ENCODE measurements around the gene PRDX5. TPM values are rescaled to one million over a fixed set of nuclear protein-coding genes. Genes with fewer than 3 reads are reported as not detected.

Gene PRDX5
- 455 and 530 TPM in 2 replicates for total RNA-seq

DNA sequence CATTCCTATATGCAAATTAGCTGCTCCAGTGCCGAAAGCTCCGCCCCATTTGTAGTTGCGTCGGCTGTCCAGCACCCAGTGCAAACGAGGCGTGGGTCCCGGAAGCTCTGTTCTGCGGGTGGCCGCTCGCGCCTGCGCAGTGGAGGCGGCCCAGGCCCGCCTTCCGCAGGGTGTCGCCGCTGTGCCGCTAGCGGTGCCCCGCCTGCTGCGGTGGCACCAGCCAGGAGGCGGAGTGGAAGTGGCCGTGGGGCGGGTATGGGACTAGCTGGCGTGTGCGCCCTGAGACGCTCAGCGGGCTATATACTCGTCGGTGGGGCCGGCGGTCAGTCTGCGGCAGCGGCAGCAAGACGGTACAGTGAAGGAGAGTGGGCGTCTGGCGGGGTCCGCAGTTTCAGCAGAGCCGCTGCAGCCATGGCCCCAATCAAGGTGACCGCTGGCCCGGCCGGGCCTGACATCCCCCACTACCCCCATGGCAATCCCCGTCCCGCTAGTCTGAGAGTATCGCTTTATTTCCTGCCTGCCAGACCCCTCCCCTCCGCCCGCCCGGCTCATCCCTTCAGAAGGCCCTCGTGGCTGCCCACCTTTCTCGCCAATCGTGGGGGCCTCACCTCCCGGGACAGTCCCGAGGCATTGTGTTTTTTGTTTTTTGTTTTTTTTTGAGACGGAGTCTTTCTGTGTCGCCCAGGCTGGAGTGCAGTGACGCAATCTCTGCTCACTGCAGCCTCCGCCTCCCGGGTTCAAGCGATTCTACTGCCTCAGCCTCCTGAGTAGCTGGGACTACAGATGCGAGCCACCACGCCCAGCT lies at the start of gene PRDX5:
Gene PRDX5, plus strand, starts transcription at position 161 of the 805 bp plus-strand sequence. Its CDS starts 95 bp downstream, at position 256.

DNA sequence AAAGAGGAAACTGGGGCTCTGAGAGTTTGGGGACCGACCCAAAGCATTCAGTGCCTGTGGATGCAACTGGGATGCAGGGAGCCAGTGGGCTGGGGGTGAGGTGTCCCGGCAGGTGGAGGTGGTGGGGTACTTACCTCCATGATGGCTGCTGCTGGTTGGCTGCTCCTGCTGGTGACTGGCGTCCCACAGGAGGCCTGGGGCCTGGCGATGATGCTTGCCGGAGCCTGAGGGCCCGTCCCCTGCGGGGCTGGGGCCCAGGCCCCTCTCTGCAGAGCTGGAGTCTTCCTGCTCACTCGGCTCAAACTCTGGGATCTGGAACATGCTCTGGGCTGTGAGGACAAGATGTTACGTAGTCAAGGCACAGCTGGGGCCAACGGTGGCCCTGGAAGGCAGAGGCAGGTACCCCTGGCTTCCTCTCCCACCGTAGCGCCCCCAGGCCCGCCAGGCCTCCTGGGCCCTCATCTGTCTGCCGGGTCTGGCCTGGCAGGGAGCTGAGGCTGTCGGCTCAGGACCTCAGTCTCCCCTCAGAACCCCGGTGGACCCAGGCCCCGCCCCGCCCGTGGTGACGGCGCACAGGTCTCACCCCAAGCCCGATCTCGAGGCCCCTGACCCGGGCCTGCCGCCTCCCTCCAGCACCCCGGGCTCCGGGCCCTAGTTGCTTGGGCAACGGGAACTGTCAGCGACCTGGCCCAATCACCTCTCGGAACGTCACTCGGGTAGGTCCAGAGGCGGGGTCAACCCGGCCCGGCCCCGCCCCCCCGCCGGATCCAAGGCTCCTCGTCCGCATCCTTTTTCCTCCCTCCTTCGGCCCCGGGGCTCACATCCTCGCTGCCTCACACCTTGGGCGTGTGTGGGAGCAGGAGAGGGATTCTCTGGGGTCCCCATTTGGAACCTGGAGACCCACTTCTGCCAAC lies 33.6 kb upstream of the PRDX5 start, which contains the start of gene BAD:
Gene BAD, minus strand, starts transcription at position 618 of the 914 bp plus-strand sequence. Its CDS starts 297 bp downstream, at position 321.

DNA sequence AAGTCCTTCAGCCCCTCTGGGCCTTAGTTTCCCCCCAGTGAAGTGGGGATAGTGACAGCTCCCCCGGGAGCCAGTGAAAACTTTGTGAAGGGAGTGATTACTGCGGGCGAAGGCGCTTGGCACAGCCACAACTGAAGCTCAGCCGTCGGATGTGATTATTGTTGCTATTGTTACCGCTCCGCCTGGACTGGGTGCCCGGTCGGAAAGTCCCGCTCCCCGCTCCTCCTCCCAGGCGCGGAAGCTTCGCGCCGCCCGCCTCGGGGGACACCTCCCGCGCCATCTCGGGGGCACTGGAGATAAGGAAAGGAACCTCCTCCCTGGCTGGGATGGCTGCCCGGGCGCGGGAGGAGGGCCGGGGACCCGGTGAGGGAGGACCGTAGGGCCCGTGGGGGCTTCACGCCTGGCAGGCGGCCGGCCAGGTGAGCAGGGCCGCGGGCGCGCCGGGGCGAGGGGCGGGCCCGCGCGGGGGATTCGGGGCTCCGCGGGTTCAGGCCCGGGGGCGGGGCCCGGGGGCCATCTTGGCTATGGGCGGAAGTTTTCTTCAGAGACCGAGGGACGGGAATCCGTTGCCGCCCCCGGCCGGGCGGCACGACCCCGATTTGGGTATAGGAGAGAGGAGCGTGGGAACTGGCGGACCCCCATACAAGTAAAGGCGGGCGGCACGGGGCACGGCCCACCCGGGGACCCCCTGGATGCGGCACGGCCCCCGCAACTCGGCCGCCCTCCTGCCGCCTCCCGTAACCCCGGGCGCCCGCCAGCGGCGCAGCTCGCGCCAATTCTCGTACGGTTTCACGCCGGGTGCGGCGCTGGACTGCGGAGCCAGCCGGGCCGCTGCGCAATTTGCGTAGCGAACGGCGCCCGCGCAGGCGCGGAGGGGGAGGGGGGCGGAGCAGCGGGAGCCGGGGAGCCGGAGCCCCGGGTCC lies 32.7 kb upstream of the PRDX5 start, which contains the start of gene GPR137:
Gene GPR137, plus strand, starts transcription at position 887 of the 923 bp plus-strand sequence. CDS start 677 bp downstream, outside the sequence.

DNA sequence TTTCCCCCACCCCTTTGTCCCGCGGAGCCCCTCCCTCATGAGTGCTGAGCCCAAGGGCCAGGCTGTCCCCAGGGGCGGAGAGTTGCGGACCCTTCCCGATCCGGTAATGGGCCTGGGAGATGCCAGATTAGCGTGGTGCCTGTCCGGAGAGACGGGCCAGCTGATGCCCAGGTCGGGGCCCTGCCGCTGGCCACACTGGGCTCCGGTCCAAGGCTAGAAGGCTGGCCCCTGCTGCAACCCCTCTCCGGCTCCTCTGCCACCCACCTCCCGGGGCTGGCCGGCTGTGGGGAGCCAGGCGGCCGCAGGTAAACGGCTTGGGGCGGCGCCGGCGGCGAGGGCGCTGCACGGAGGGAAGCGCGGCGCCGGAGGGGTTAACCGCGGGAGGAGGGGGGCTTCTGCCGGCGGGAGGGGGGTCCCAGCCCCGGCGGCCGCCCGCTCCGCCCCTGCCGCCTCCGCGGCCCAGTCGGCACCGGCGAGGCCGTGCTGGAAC lies 26.6 kb upstream of the PRDX5 start, which contains the start of gene KCNK4:
Gene KCNK4, plus strand, starts transcription at position 41 of the 490 bp plus-strand sequence. CDS start 1,717 bp downstream, outside the sequence.

DNA sequence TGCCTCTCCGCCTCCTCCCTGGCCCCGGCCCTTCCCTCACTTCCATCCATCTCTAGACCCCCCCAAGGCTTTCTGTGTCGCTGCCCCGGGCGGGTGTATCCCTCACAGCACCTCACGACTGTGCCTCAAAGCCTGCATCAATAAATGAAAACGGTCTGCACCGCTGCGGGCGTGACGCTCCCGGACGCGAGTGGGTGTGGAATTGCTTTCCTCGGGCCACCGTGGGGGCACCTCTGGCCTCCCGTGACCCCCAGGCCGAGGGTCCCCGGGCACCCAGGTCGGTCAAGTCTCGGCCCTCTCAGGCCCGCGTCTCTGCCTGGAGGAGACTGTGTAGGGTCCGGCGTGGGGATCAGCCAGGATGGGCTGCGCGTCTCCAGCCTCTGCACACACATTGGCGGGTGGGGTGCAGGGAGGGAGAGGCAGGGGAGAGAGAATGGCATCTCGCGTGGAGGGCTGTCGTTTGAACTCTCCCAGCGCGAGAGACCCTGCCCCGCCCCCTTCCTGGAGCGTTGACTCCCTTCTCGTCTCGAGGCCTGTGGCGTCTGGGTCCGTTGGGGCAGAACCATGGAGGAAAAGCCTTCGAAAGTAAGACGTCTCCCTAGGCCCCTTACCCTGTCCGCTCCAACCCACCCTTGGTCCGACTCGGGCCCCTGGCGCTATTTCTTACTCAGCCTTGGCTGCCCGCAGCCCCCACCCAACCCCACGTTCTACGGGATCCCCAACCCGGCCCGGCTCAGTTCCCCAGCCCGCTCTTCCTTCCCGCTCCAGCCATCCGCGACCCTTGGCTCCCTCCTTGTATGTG lies 17.9 kb upstream of the PRDX5 start, which contains the start of gene CATSPERZ:
Gene CATSPERZ, plus strand, starts transcription at position 512 of the 802 bp plus-strand sequence. Its CDS starts 53 bp downstream, at position 565.

DNA sequence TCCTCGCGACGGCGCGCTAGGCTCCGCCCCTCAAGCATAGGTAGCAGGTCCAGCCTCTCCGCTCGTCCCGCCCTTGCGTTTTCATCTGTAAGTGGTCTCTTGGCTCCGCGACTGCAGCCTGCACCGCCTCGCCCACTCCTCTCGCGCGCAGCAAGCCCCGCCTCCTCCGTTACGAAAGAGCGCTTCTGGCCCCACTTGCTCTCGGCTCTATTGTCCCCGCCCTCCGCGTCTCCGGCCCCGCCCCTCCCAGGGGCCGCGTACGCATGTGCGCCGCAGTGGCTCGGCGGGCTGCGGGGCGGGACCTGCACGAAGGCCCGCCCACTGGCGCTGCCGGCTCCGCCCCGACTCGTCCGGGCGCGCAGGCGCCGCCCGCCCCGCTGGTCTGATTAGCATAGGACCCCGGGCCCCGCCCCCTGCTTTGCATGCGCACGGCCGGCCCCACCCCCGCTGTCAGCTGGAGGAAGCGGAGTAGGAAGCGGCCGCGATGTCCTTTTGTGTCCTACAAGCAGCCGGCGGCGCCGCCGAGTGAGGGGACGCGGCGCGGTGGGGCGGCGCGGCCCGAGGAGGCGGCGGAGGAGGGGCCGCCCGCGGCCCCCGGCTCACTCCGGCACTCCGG lies 12.7 kb upstream of the PRDX5 start, which contains the start of gene ESRRA:
Gene ESRRA, plus strand, starts transcription at position 450 of the 616 bp plus-strand sequence. CDS start 1,656 bp downstream, outside the sequence.

DNA sequence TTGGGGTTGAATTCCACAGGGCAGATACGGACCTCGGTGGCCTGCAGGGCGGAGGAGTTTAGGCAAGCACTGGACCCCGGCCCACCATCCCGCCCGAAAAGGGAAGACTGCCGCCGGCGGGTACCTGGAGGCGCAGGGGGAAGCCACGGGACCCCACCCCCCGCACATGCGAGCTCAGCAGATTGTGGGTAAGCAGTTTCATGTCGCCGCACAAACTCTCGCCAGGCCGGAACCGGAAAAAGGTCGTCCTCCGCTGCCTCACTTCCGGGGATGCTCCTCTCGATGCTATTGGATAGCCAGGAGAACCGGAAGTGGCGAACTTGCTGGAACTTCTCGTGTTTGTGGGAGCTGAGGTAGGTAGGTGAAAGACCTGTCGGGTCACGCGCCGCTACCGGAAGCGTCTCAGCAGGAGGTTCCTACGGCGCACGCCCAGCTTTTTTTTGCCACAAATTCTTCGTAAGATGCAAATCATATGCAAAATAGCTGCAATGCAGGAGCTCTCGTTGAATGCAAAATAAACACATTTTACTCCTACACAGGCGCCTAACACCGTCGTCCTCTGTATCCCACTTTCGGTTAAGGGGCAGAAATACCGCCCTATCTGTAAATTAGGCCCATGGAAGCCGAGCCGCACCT lies 478 bp upstream of the PRDX5 start, which contains the start of gene TRMT112:
Gene TRMT112, minus strand, starts transcription at position 235 of the 636 bp plus-strand sequence. Its CDS starts 33 bp downstream, at position 202.

DNA sequence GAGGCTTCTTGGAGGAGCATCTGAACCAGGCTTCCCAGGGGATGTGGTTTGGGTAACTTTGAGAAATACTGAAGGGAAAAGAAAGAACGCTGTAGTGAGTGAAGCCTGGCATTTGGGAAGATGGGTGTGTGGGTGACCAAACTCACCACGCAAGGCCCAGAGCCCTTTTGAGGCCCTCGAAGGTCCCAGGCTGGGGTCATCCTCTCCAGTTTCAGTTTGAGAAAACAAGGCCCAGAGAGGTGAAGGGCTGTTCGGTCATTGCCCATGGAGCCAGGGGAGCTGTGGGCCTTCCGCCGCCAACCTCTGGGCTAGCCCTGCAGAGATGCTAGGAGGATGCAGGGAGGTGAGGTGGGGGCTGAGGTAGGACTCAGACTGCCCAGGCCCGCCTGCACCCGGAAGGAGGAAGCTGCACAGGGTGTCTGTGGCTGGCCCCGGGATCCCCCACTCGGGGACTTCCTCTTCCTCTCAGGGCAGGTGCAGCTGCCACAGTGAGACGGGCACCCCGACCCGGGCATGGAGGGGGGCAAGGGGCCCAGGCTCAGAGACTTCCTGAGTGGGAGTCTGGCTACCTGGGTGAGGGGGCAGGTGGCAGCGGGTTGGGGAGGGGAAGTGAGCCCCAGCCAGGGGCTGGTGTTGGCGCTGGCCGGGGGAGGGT lies 22.0 kb downstream of the PRDX5 start, which contains the start of gene CCDC88B:
Gene CCDC88B, plus strand, starts transcription at position 451 of the 655 bp plus-strand sequence. Its CDS starts 63 bp downstream, at position 514.

DNA sequence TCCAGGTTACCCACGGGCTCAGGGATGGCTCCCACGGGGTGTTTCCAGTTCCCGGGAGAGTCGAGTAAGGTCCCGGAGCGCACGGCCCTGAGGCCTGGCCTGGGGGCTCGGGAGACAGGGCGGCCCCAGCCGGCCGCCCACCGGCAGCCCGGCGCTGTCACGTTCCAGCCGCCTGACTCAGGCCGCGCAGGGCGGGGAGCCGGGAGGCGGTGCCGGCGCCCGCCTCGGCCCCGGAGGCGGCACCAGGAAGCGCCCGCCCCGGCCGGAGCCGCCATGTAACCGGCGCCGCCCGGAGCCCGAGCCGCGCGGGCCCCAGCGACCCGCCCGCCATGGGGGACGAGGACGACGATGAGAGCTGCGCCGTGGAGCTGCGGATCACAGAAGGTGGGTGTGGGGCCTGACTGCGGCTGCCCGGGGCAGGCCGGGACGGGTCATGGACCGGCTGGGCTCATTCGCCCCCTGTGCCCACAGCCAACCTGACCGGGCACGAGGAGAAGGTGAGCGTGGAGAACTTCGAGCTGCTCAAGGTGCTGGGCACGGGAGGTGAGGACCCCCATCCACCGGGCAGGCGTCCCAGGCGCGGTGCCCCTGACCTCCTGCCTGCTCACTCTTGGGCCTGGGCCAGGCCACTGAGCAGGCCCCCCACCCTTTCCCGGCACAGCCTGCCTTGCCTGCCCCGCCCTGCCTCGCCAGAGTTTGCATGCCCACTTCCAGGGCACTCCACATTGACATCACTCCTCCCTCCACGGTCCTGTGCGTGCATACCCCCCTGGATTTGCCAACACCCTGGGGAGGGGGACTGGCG lies 41.2 kb downstream of the PRDX5 start, which contains the start of gene RPS6KA4:
Gene RPS6KA4, plus strand, starts transcription at position 256 of the 805 bp plus-strand sequence. Its CDS starts 74 bp downstream, at position 330.

Other genes with a start within 250 kb of the PRDX5 start
- gene MACROD1, start 152.0 kb upstream of the PRDX5 start, total RNA-seq: 16.9 and 21.0 TPM in 2 replicates
- 169 and 210 TPM in 2 replicates for gene STIP1, start 131.9 kb upstream of the PRDX5 start, total RNA-seq
- gene FERMT3, start 111.4 kb upstream of the PRDX5 start, total RNA-seq: 0.14 TPM in 2 replicates
- 57.4 and 58.1 TPM in 2 replicates for gene TRPT1, start 91.9 kb upstream of the PRDX5 start, total RNA-seq
- gene NUDT22, start 91.8 kb upstream of the PRDX5 start, total RNA-seq: 74.9 and 110 TPM in 2 replicates
- 7.0 and 15.3 TPM in 2 replicates for gene DNAJC4, start 87.6 kb upstream of the PRDX5 start, total RNA-seq
- gene VEGFB, start 83.5 kb upstream of the PRDX5 start, total RNA-seq: 21.6 and 24.8 TPM in 2 replicates
- 64.6 and 77.1 TPM in 2 replicates for gene FKBP2, start 77.0 kb upstream of the PRDX5 start, total RNA-seq
- gene PPP1R14B, start 71.2 kb upstream of the PRDX5 start, total RNA-seq: 418 and 455 TPM in 2 replicates
- 58.8 and 64.0 TPM in 2 replicates for gene PLCB3, start 66.6 kb upstream of the PRDX5 start, total RNA-seq
- 134 and 141 TPM in 2 replicates for gene BAD, start 33.5 kb upstream of the PRDX5 start, total RNA-seq
- gene GPR137, start 32.3 kb upstream of the PRDX5 start, total RNA-seq: 13.3 and 16.0 TPM in 2 replicates
- gene KCNK4, start 26.8 kb upstream of the PRDX5 start, total RNA-seq: not detected in 2 replicates
- 0.63 TPM in 1 of 2 replicates, not detected in the other for gene CATSPERZ, start 17.8 kb upstream of the PRDX5 start, total RNA-seq
- gene ESRRA, start 12.6 kb upstream of the PRDX5 start, total RNA-seq: 74.4 and 87.9 TPM in 2 replicates
- 407 and 658 TPM in 2 replicates for gene TRMT112, start 562 bp upstream of the PRDX5 start, total RNA-seq
- gene CCDC88B, start 22.1 kb downstream of the PRDX5 start, total RNA-seq: 8.7 TPM in 2 replicates
- gene RPS6KA4, start 41.0 kb downstream of the PRDX5 start, total RNA-seq: 72.9 and 73.6 TPM in 2 replicates
- gene SLC22A11, start 237.8 kb downstream of the PRDX5 start, total RNA-seq: not detected in 2 replicates

Data from airway epithelial cell (primary cell).